Gastroesophageal sphincter (tissue), 4 donors: Measurements from ENCODE around the gene KLHDC7A. TPM values are rescaled to one million over a fixed set of nuclear protein-coding genes. Genes with fewer than 3 reads are reported as not detected.
"Not testable (repeated sequence)": the region's sequence is repeated elsewhere in the genome, so short reads cannot be mapped to it uniquely, and the experiment has no call there.

Source experiments
- ATAC-seq: fragments of 150-250 bp; one replicate; pipeline ENCODE4 v1.9.1; 2016; ENCODE audit warnings: mild to moderate bottlenecking, moderate library complexity
- H3K27ac ChIP-seq, 4 donors: fragments of 200-600 bp; sonication (generic) in 3 of 4; 1 replicate in 3 of 4; 2 replicates in 1 of 4; pipeline ENCODE4 v1.5.1; 2016 to 2019
- H3K27me3 ChIP-seq: fragments of 200-600 bp; sonication (generic); one replicate; pipeline ENCODE4 v1.5.1; 2019
- H3K36me3 ChIP-seq, 2 donors: fragments of 200-600 bp; sonication (generic); one replicate each; pipeline ENCODE4 v1.5.1; 2019; ENCODE audit warnings: control low read depth in 1 of 2
- H3K4me1 ChIP-seq, 3 donors: fragments of 200-600 bp; sonication (generic); 1 replicate in 2 of 3; 2 replicates in 1 of 3; pipeline ENCODE4 v1.5.1; 2016 to 2019; ENCODE audit warnings: control low read depth in 2 of 3
- H3K4me3 ChIP-seq, 2 donors: fragments of 200-600 bp; sonication (generic); one replicate each; pipeline ENCODE4 v1.5.1; 2019; ENCODE audit warnings: mild to moderate bottlenecking in 1 of 2, moderate library complexity in 1 of 2
- H3K9me3 ChIP-seq, 3 donors: fragments of 200-600 bp; sonication (generic); one replicate each; pipeline ENCODE4 v1.5.1; 2017 to 2019; ENCODE audit warnings: control low read depth in 2 of 3
- CTCF ChIP-seq, 4 experiments: fragments of 200-600 bp in 2 of 4; fragments of 450-650 bp in 2 of 4; sonication (generic) in 1 of 4; IDR thresholded peaks; one replicate each; pipeline ENCODE4 v1.5.1; 2017 to 2019; ENCODE audit warnings: antibody characterized with exemption in 4 of 4, mild to moderate bottlenecking in 2 of 4, moderate library complexity in 2 of 4
- EP300 ChIP-seq: sonication (generic); formaldehyde crosslinking; IDR thresholded peaks from one replicate; pipeline ENCODE4 v1.6.1; 2017; ENCODE audit warnings: antibody characterized with exemption, mild to moderate bottlenecking
- POLR2A ChIP-seq, 2 donors: fragments of 450-650 bp; IDR thresholded peaks; one replicate each; pipeline ENCODE4 v1.6.1; 2017; ENCODE audit warnings: antibody characterized with exemption in 2 of 2, mild to moderate bottlenecking in 2 of 2, moderate library complexity in 1 of 2
- POLR2AphosphoS5 ChIP-seq: sonication (generic); formaldehyde crosslinking; IDR thresholded peaks from one replicate; pipeline ENCODE4 v1.6.1; 2017; ENCODE audit warnings: antibody characterized with exemption
- WGBS, 2 donors: methylation state at CpG; one replicate each; pipeline ENCODE4 v1.1.5; 2018; ENCODE audit warnings: low coverage in 1 of 2; 5-methylcytosine and 5-hydroxymethylcytosine counted together
- total RNA-seq, 4 donors: library from RNA; depleted of rRNA; stranded (reverse); fragments of >200 nt; gene quantifications; one replicate each; pipeline ENCODE4 v1.1.0, GENCODE V29; 2016

Gene KLHDC7A
- total RNA-seq, 4 donors from 2014 or later: 0.22 TPM; not detected in 3

GRCh38 chr1:18458133-18459092 is 22.3 kb upstream of the KLHDC7A start:
- H3K9me3 ChIP-seq: no peaks in the 10 kb centered on the region
- H3K4me3 ChIP-seq: no peak overlapping the region
- H3K27me3 ChIP-seq: peaks cover 68% of the 10 kb centered on the region
- whole genome bisulfite sequencing, 2 donors: 57 to 58% methylated on average over 2 to 14 of the region's 15 CpGs
- TF ChIP-seq EP300: no peak
- no peak for TF ChIP-seq POLR2AphosphoS5
- TF ChIP-seq CTCF (IDR thresholded peaks at IDR 0.05): no peak
- TF ChIP-seq POLR2A (IDR thresholded peaks at IDR 0.05): no peak
- ATAC-seq: no peak
- H3K4me1 ChIP-seq: no peaks in the 10 kb centered on the region
- no peak overlapping the region for H3K27ac ChIP-seq
- no peaks in the 10 kb centered on the region for H3K36me3 ChIP-seq

- H3K9me3 ChIP-seq: no peaks in the 10 kb centered on the region
- no peaks in the 10 kb centered on the region for H3K4me1 ChIP-seq
- H3K27ac ChIP-seq: no peak overlapping the region
- H3K36me3 ChIP-seq: no peaks in the 10 kb centered on the region
- TF ChIP-seq CTCF (IDR thresholded peaks at IDR 0.05) (no peak), POLR2AphosphoS5 (no peak), EP300 (no peak), POLR2A (IDR thresholded peaks at IDR 0.05) (no peak)
- ATAC-seq: no peak
- no peak overlapping the region for H3K4me3 ChIP-seq
- WGBS, 2 donors: 77% methylated on average over 3 to 4 of the region's 10 CpGs
- peaks cover 81% of the 10 kb centered on the region for H3K27me3 ChIP-seq
Measured at GRCh38 chr1:18461656-18462055, 19.1 kb upstream of the KLHDC7A start.

GRCh38 chr1:18462517-18462916 is 18.2 kb upstream of the KLHDC7A start:
- not testable (repeated sequence) for H3K4me1 ChIP-seq, ATAC-seq, H3K9me3 ChIP-seq, H3K36me3 ChIP-seq, H3K4me3 ChIP-seq, H3K27ac ChIP-seq
- peaks cover 80% of the 10 kb centered on the region for H3K27me3 ChIP-seq
- WGBS, 2 donors: 63 to 87% methylated on average over 3 of the region's 5 CpGs

GRCh38 chr1:18463063-18463462 is 17.7 kb upstream of the KLHDC7A start:
- Histone ChIP-seq H3K36me3 (no peaks in the 10 kb centered on the region), H3K4me1 (no peaks in the 10 kb centered on the region), H3K9me3 (no peaks in the 10 kb centered on the region), H3K4me3 (no peak overlapping the region), H3K27me3 (peaks cover 80% of the 10 kb centered on the region), H3K27ac (no peak overlapping the region)
- TF ChIP-seq CTCF (IDR thresholded peaks at IDR 0.05) (no peak), POLR2A (IDR thresholded peaks at IDR 0.05) (no peak), EP300 (no peak), POLR2AphosphoS5 (no peak)
- WGBS, 2 donors: 68 to 94% methylated on average over 3 to 5 of the region's 8 CpGs
- ATAC-seq: no peak

- H3K27me3 ChIP-seq: peaks cover 80% of the 10 kb centered on the region
- 74 to 94% methylated on average over 4 to 6 of the region's 6 CpGs for WGBS, 2 donors
Measured at GRCh38 chr1:18463984-18464664, 16.6 kb upstream of the KLHDC7A start.

More at GRCh38 chr1:18463984-18464664, 16.6 kb upstream of the KLHDC7A start:
- H3K4me3 ChIP-seq: no peak overlapping the region
- H3K4me1 ChIP-seq: no peaks in the 10 kb centered on the region
- TF ChIP-seq CTCF (IDR thresholded peaks at IDR 0.05): no peak
- TF ChIP-seq POLR2AphosphoS5: no peak
- TF ChIP-seq EP300: no peak
- ATAC-seq: no peak
- no peaks in the 10 kb centered on the region for H3K9me3 ChIP-seq
- H3K27ac ChIP-seq: no peak overlapping the region
- no peaks in the 10 kb centered on the region for H3K36me3 ChIP-seq
